ENCODE measurements around the gene ZNF618.

ZNF618 gene

DNA sequence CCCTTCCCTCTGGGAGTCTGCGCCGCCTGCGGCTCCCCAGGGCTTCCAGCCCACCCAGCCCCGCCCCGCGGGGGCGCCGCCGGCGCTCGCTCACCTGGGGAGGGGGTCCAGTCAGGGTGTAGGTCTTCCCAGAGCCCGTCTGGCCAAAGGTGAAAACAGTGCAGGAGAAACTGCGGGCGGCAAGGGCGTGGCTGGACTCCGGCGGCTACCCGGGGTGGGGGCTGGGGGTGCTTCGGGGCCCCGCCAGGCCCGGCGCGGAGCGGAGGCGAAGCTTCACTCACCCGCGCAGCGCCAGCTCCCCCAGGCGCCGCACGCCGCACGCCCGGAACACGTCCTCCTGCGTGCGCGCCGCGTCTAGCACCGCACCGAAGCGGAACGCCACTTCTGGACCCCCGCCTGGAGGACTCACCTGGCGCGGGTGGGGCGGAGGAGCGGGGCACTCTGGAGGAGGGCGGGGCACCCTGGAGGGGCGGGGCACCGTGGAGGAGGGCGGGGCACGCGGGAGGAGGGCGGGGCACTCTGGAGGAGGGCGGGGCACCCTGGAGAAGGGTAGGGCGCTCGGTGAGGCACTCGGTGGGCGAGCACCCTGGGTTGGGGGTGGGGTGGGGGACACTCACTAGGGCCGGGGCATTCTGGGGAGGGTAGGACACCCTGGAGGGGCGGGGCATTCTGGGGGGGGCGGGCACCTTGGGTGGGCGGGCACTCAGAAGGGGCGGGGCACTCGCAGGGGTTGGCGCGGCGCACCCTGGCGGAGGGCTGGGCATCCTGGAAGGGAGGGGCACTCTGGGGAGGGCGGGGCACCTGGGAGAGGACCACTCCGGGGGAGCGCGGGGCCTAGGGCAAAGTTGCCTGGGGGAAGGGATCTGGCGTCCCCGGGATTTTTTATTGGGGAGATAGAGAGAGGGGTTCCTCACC, 222.2 kb downstream of the ZNF618 start:
- no peak for DNase-seq (ENCODE audit: low spot score)

- DNase-seq (ENCODE audit: low spot score): no peak
Observed at GRCh38 chr9:114098936-114099668, 223.0 kb downstream of the ZNF618 start, which contains the start of gene KIF12. Gene KIF12 (minus strand): TSS chr9:114099292. CDS start chr9:114099276, 16 bp downstream.

- no peak for DNase-seq (ENCODE audit: low spot score)
Observed at GRCh38 chr9:114099669-114100270, 223.7 kb downstream of the ZNF618 start.

DNA sequence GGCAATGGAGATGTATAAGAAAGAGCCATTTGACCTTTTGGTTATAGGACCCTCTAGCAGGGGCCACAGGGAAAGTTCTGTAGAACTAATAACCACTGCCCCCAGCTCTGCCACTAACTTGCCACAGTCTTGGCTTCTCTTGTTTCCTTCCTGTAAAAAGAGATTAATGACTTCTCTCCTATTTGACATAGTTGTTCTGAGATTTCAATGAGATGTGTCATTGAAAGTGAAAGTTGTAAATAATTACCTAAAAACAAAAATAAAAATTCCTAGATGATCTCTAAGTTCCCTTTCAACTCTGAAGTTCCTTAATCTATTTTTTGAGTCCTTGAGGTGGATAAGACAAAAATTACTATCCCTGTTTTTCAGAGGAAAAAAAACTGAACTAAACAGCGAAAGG, 224.4 kb downstream of the ZNF618 start:
- DNase-seq (ENCODE audit: low spot score): no peak

GRCh38 chr9:114102484-114102883, 226.4 kb downstream of the ZNF618 start:
- no peak for DNase-seq (ENCODE audit: low spot score)

DNA sequence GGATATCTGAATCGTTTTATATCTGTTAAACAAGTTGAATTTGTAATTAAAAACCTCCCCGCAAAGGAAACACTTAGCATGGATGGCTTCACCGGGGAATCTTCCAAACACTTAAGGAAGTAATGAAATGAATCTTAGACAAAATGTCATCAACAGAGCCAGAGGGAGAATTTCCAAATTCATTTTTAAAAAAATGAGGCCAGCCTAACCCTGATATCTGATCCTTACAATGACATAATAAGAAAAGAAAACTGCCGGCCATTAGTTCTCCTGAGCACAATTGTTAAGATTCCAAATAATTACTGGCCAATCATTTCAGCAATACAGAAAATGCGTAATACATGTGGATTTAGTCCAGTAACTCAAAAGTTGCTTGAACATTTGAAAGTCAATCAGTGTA, 229.1 kb downstream of the ZNF618 start:
- no peak for DNase-seq (ENCODE audit: low spot score)

All from Ammon's horn (tissue), 1 donor.